ENCODE data around the gene GGCX. TPM values are rescaled to one million over a fixed set of nuclear protein-coding genes. Genes with fewer than 3 reads are reported as not detected.

Gene GGCX
- total and polyA plus RNA-seq, 2 of the 13 experiments (the other 11 are each of a cell fraction or from before 2014, with no cell fraction given), result 72.5 to 103 TPM

GRCh38 chr2:85561280-85562212 is at the start of gene GGCX (continued):
- TF ChIP-seq ZBTB38 (CRISPR knock-in tag; IDR thresholded peaks at IDR 0.05) (peak; percentile 93; the same call in 1 of the 2 replicates), HNF1B (CRISPR knock-in tag; IDR thresholded peaks at IDR 0.05) (peak; percentile 91), ZSCAN22 (CRISPR knock-in tag; IDR thresholded peaks at IDR 0.05) (no peak; the same call in 1 of the 2 replicates), ZNF577 (CRISPR knock-in tag; IDR thresholded peaks at IDR 0.05; ENCODE audit: borderline replicate concordance, low read depth) (no peak), FUBP1 (CRISPR knock-in tag; IDR thresholded peaks at IDR 0.05; ENCODE audit: borderline replicate concordance) (0 out of 2 replicates have a peak, but pooled peaks have one; percentile 62), BCLAF1 (IDR thresholded peaks at IDR 0.05) (no peak), ZNF503 (CRISPR knock-in tag; IDR thresholded peaks at IDR 0.05) (peak; percentile 38; the same call in 1 of the 2 replicates), ZNF629 (CRISPR knock-in tag; conservative IDR thresholded peaks at IDR 0.05) (peak; percentile 18; the same call in 1 of the 2 replicates), POLR2G (IDR thresholded peaks at IDR 0.05; ENCODE audit: low read depth, low read length) (peak; percentile 100), MIXL1 (CRISPR knock-in tag; IDR thresholded peaks at IDR 0.05) (peak; percentile 52)

Data from HepG2 (cell line).